HEK293 (cell line): ENCODE measurements around the gene PRKCE.

Experiments
- CTCF ChIP-seq: fragments of 450-650 bp; formaldehyde crosslinking; IDR thresholded peaks from 2 replicates; pipeline ENCODE4 v1.5.1; 2016; ENCODE audit warnings: missing biosample characterization, missing genetic modification characterization
- KLF10 ChIP-seq: fragments of 450-650 bp; IDR thresholded peaks from 2 replicates; pipeline ENCODE4 v1.5.1; 2018; ENCODE audit warnings: missing biosample characterization, mild to moderate bottlenecking, missing genetic modification characterization
- ZBTB20 ChIP-seq: fragments of 450-650 bp; formaldehyde crosslinking; IDR thresholded peaks from 2 replicates; pipeline ENCODE4 v1.5.1; 2016; ENCODE audit warnings: missing biosample characterization, missing genetic modification characterization
- ZEB2 ChIP-seq: fragments of 450-650 bp; formaldehyde crosslinking; IDR thresholded peaks from 2 replicates; pipeline ENCODE4 v1.5.1; 2016; ENCODE audit warnings: missing biosample characterization, missing genetic modification characterization
- ZNF133 ChIP-seq: fragments of 450-650 bp; formaldehyde crosslinking; IDR thresholded peaks from 2 replicates; pipeline ENCODE4 v1.5.1; 2016; ENCODE audit warnings: missing biosample characterization, missing genetic modification characterization
- ZNF704 ChIP-seq: fragments of 450-650 bp; formaldehyde crosslinking; IDR thresholded peaks from 2 replicates; pipeline ENCODE4 v1.5.1; 2016; ENCODE audit warnings: missing biosample characterization, missing genetic modification characterization
- ZSCAN30 ChIP-seq: fragments of 450-650 bp; IDR thresholded peaks from 2 replicates; pipeline ENCODE4 v1.5.1; 2018; ENCODE audit warnings: missing biosample characterization, mild to moderate bottlenecking, missing genetic modification characterization, moderate library complexity

- TF ChIP-seq CTCF (no peak), ZNF704 (tag by site-specific recombination) (no peak), KLF10 (tag by site-specific recombination) (no peak), ZNF133 (tag by site-specific recombination) (no peak), ZEB2 (tag by site-specific recombination) (no peak), ZBTB20 (tag by site-specific recombination) (no peak), ZSCAN30 (tag by site-specific recombination) (no peak)
Observed at GRCh38 chr2:45636008-45636407, 15.5 kb upstream of the PRKCE start.
